HG03469 (cell line): ENCODE results near the gene SPPL2B.

Experiments used
- ATAC-seq: cut with Tn5 transposase; IDR thresholded peaks from one replicate; pipeline ENCODE4 v1.9.1; 2021; ENCODE audit warnings: mild to moderate bottlenecking, moderate library complexity, moderate number of reproducible peaks; ENCODE audit not compliant: unreplicated experiment

The SPPL2B gene

GRCh38 chr19:2353159-2353886 is 24.8 kb downstream of the SPPL2B start:
- no peak for ATAC-seq

DNA sequence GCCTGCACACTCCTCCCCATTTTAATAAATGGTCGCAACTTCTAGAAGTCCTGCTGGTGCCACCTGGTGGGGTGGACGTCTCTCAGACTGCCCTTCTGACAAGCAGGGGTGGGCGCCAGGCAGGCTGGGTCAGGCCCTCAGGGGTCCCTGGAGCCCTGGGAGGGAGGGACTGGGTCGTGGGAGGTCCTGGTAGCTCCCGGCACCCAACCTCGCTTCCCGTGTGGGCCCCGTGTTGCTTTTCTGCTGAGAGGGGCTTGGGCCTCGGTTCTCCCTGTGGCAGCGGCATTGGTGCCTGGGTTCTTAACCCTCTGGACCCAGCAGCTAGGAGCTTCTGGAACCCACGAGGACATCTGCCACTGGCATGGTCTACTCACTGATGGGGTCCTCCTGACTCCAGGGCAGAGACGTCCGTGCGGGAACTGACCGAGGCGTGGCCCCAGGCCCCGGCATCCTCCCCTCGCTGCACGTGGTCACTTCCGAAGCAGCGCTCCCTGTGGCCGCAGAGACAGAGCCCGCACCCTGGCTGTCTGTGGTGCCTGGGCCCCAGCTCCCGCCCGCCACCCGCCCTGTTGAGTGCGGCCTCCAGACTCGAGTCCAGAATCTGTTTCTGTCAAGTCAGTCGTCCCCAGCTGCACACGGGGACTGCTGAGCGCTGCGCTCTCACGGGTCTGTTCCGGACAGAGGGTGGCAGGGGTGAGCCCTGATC is 25.6 kb downstream of the SPPL2B start:
- no peak for ATAC-seq

GRCh38 chr19:2354670-2355069 is 26.2 kb downstream of the SPPL2B start:
- ATAC-seq: no peak

DNA sequence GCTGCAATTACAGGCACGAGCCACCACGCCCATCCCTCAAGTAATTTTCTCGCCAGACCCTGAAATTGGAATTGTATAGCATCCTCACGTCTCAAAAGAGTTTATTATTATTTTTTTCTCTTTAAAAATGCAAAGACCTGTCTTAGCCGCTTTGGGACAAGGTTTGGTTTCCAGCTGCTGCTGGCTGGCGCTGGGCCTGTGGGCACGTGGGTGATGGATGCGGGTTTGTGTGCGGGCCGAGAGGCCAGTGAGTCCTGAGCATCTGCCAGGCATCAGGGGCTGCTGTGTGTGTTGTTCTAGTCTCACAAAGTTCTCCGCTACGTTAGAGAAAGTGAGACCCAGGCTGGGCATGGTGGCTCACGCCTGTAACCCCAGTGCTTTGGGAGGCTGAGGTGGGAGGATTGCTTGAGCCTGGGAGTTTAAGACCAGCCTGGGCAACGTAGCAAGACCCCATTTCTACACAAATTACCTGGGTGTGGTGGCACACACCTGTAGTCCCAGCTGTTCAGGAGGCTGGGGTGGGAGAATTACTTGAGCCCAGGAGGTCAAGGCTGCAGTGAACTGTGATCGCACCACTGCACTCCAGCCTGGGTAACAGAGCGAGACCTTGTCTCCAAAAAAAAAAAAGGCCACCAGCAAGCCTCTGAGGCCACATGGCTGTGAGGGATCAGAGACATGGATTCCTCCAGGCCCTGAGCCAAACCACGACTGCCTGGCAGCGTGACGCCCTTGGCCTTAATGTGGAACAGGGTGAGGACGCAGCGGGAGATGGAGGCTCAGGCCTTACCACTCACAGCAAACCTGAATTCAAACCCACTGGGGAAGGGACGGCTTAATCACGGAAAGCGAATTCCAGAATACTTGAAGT is 26.9 kb downstream of the SPPL2B start:
- no peak for ATAC-seq

DNA sequence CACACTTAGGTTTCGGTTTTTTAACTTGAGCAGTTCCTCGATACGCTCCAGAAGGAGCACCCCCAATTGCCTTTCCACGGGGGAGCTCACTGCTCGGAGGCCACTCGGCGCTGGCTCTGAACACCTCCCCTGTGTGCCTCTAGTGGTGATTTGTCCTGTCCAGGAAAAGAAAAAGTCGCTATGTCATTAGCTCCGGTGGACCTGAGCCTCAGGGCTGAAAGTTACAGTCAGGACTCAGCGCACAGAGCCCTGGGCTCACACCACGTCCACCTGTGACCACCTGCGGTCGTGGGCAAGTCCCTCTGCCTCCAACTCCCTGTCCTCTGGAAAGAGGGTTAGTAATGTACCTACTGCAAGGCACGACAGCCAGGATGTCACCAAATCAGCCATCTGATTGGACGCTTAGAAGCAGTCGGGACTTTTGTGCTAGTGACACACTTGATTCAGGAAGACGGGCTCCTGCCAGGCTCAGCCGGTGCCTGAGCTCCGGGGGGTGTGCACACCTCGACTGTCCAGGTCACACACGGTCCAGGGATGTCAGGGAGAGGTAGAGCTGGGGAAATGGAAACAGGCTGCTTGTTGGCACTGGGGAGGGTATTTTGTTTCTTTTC is 27.7 kb downstream of the SPPL2B start:
- ATAC-seq: no peak

- no peak for ATAC-seq
Measured at GRCh38 chr19:2357279-2358206, 29.1 kb downstream of the SPPL2B start.

- ATAC-seq: no peak
Measured at GRCh38 chr19:2358548-2359173, 30.2 kb downstream of the SPPL2B start.

DNA sequence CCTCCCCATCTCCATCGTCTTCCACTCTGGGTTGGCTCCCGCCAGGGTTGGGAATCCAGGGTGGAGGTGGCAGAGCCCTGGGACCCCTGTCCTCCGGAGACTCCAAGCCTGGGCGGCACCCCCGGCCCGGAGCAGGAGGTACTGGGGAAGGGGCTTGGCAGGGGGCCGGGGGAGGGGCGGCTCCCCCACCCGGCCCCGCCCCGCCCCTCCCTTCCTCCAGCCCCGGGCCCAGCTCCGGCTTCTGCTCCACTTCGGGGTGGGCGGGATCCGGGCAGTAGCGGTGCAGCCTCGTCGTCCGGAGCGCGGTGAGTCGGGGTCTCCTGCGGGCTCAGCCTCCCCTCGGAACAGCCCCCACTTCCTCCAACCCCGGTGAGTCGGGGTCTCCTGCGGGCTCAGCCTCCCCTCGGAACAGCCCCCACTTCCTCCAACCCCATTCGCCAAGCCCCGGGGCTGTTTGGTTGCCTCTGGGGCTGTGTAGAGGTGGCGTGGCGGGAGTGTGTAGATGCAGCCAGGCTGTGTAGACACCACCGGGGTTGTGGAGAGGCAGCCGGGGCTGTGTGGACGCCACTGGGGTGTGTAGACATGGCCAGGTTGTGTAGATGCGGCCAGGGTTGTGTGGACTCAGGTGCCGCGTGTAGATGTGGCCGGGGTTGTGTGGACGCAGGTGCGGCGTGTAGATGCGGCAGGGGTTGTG is 31.7 kb downstream of the SPPL2B start, which contains the start of gene TMPRSS9:
TSS of gene TMPRSS9 (plus strand) at position 274 of the 694 bp plus-strand sequence. CDS start 29,521 bp downstream, outside the sequence.
- ATAC-seq: no peak

DNA sequence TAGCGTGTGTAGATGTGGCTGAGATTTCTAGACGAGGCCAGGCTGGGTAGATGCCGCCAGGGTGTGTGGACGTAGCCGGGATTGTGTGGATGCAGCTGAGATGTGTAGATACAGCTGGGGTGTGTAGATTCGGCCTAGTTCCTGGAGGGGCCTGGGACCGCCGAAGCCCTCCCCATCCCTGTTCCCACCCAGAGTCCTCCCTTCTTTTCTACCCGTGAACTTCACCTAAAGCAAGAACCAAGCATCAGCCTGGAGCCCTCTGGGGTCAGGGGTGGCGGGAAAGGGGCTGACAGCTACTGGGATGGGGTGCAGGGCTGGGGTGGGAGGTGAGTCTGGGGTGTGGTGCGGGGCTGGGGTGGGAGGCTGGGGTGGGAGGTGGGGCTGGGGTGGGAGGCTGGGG is 32.3 kb downstream of the SPPL2B start:
- ATAC-seq: no peak

DNA sequence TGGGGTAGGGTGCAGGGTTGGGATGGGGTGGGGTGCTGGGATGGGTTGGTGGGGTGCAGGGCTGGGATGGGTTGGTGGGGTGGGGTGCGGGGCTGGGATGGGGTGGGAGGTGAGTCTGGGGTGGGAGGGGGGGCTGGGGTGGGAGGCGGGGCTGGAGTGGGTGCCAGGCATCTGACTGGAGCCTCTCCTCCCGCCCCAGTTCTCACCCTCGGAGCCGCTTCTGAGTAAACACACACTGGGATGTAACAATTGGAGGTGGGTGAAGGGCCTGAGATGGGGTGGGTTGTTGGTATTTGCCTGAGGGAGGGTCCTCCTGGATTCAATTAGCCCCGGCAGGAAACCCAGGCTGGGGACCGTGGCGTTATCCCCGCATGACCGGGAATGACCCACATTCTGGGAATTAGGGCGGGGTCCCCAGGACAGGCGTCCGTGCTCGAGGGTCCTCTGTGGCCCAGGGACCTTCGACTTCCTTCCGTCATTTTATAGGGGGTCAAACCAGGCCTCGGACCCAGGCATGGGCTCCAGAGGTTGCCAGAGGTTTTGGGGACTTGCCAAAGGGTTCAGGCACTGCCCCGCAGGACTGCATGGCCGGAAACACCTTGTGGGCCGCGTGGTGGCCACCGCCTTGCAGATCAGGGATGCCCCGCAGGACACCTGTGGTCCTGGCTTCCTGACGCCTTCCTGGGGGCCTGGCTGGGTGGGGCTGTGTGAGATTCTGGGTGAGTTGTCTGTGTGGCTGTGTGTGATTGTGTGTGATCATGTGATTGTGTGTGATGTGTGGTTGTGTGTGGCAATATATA is 33.0 kb downstream of the SPPL2B start:
- ATAC-seq: no peak

- no peak for ATAC-seq
Measured at GRCh38 chr19:2362046-2362969, 33.8 kb downstream of the SPPL2B start.

GRCh38 chr19:2362970-2363300 is 34.5 kb downstream of the SPPL2B start:
- no peak for ATAC-seq

DNA sequence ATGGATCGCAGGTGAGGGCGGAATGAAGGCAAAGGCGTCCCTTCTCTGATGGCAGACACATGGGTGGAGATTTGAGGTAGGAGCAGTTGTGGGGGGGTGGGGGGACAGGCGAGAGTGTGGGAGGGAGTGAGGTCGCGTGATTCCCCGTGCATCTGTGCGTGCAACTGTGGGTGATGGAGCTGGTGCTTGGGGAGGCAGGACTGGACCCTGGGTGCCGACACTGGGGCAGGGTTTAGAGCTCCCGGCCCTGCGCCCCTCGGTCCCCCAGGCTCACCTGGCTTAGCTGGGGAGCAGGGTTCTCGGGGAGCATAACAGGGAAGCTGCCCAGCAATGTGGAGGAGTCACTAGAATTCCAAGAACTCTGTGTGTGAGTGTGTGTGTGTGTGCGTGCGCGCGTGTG is 34.9 kb downstream of the SPPL2B start:
- no peak for ATAC-seq

DNA sequence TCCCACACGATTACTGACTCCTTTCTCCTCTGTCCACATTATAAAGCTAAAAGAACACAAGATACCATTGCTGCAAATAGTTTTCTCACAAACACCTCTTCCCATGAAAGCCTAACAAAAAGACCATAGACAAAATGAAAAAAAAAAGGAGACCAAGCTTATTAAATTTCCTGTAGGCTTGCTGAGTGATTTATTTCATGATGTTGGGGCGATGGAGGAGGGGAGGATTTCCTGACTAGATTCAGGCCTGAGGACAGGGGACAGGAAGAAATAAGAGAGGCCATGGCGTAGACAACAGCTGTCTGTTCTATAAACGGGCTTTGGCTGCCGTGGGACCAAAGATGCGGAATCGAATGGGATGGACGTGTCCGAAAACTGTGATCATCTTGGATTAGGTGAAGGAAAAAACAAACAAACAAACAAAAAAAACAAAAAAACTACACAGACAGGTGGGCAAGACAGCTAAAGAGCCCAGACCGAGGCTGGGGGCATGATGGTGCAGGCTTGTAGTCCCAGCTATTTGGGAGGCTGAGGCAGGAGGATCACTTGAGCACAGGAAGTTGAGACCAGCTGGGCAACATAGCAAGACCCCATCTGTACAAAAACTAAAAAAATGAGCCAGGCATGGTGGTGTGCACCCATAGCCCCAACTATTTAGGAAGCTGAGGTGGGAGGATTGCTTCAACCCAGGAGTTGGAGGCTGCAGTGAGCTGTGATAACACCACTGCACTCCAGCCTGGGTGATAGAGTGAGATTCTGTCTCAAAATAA is 36.9 kb downstream of the SPPL2B start:
- no peak for ATAC-seq

DNA sequence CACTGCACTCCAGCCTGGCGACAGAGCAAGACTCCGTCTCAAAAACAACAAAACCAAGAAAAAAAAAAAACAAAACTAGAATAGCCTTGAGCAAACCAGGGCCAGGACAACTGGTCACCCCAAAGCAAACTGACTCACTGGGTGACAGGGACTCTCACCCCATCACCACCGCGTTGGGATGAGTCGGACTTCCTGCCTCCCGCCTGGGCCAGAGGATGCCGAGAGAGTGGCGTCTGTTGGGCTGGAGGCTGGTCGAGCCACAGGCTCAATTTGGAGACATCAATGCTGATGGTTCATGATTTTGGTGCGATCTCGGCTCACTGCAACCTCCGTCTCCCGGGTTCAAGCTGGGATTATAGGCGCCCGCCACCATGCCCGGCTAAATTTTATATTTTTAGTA is 43.2 kb downstream of the SPPL2B start:
- no peak for ATAC-seq

- ATAC-seq: no peak
Measured at GRCh38 chr19:2372076-2372612, 43.7 kb downstream of the SPPL2B start.
